GM12875 (cell line): ENCODE results near the gene NSD1.

Source experiments
- H3K4me3 ChIP-seq: one replicate; pipeline ENCODE4 v1.5.1; 2011; ENCODE audit warnings: low read depth, low read length, control low read depth
- TF ChIP-seq, protein P1 (sequence below): IDR thresholded peaks from 2 replicates; pipeline ENCODE4 v1.5.1; 2011; ENCODE audit warnings: low read depth, mild to moderate bottlenecking, control low read depth, inconsistent platforms, low read length, moderate library complexity, borderline replicate concordance; ENCODE audit not compliant: insufficient read depth

Gene NSD1

DNA sequence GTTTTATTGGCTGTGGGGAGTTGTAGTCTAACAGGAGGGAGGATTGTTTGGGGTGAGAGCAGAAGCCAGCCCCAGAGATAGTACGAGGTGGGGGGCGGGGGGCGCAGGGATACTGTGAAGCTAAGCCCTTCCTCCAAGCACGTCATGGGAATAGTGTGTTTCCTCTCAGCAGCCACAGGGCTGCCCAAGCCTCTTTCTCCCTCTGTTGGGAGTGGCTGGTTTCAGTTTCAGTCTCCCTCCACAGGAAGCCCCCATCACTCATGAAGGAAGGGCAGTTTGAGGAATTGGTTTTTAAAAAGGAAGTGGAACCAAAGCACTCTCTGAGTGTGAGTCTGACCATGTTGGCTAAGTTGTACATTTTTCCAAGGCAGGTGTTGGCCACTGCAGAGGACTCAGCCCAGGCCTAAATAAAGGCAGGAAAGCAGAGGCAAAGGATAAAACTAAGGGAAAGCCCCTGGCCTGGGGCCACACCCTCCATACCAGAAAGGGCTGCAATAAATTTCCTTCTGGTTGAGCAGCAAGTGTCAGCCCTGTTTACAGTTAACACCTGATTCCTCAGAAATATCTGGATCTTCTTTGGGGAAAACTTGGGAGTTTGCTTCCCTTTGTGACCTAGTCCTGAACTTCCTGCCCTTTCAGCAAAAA lies 166.8 kb downstream of the NSD1 start:
- TF ChIP-seq, protein P1, sequence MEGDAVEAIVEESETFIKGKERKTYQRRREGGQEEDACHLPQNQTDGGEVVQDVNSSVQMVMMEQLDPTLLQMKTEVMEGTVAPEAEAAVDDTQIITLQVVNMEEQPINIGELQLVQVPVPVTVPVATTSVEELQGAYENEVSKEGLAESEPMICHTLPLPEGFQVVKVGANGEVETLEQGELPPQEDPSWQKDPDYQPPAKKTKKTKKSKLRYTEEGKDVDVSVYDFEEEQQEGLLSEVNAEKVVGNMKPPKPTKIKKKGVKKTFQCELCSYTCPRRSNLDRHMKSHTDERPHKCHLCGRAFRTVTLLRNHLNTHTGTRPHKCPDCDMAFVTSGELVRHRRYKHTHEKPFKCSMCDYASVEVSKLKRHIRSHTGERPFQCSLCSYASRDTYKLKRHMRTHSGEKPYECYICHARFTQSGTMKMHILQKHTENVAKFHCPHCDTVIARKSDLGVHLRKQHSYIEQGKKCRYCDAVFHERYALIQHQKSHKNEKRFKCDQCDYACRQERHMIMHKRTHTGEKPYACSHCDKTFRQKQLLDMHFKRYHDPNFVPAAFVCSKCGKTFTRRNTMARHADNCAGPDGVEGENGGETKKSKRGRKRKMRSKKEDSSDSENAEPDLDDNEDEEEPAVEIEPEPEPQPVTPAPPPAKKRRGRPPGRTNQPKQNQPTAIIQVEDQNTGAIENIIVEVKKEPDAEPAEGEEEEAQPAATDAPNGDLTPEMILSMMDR = no peak
- peak overlapping the region; percentile 8 for H3K4me3 ChIP-seq

DNA sequence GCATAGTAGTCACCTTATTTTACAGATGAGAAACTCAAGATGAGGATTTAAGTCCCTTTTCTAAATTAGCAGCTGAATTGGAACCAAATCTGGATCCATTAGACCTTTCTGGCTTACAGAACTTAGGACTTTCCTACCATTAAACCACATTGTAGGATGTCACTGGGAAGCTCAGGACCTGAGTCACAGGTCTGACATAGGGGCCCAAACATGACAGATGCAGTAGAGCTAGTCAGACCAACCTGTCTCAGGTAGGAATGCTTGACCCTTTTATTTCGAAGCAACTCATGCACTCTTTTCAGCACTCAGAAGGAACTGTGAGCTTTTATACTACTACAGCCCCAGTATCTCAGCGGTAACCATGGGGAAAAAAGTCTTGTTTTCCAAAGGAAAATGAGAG lies 167.4 kb downstream of the NSD1 start:
- H3K4me3 ChIP-seq = no peak overlapping the region
- TF ChIP-seq, protein P1 = no peak

DNA sequence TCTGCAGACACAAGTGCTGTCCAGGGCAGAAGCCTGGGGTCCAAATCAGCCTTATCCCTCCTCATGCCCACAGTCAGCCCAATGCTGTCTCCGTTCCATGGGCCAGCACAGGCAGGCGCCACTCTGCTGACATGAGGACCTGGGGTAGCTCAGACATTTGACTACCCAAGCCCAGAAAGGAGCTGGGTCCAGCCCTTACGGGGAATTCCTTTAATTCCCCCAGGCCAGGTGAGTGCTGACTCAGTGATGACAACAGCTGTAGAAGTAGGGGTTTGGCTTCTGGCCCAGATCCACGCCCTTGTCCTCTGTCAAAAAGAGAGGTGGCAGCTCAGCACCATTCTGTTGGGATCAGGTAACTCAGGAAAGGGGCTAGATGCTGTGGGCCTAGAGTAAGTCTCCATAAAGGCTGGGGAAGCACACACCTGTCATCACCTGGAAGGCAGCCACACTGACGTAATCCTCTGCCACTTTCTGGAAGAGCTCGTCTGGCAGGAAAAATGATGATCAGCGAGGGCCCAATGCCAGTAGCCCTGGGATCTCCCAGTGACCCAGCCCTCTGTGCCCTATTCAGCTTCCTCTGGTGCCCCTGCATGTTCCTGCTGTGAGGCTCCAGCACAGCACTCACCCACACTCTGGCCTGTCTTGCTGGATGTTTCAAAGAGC lies 168.1 kb downstream of the NSD1 start:
- no peak overlapping the region for H3K4me3 ChIP-seq
- TF ChIP-seq, protein P1 = no peak

DNA sequence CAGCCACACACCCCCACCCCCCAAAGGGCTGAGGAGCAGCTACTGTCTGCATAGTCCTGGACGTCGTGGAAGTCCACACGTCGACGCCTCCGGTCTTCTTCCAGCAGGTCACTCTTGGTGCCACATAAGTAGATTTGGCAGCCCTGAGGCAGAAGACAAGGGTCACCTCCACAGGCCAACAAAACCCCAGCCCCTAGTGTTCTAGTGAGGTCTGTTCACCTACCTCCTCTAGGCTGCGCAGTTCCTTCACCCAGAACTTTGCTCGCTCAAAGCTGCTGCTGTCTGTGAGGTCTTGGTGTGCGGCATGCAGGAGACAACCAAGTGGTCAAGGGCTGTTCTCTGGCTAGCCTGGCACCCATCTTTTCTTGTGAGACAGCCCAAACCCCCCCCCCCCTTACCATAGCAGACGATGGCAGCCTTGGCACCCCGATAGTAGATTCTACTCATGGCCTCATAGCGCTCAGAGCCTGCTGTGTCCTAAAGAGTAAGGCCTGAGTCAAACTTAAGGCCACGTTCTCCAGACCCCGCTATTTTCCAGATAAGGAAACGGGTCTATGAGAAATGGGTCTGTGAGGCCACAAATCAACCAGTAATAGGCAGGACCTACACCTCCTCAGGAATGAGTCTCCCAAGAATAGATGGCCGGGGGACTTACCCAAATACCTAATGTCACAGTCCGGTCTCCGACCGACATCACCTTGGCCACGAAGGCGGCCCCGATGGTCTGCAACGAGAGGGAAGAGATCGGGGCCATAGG lies 169.0 kb downstream of the NSD1 start:
- TF ChIP-seq, protein P1 = 0 out of 2 replicates have a peak, but pooled peaks have one; percentile 19
- H3K4me3 ChIP-seq = peak overlapping the region; percentile 78

DNA sequence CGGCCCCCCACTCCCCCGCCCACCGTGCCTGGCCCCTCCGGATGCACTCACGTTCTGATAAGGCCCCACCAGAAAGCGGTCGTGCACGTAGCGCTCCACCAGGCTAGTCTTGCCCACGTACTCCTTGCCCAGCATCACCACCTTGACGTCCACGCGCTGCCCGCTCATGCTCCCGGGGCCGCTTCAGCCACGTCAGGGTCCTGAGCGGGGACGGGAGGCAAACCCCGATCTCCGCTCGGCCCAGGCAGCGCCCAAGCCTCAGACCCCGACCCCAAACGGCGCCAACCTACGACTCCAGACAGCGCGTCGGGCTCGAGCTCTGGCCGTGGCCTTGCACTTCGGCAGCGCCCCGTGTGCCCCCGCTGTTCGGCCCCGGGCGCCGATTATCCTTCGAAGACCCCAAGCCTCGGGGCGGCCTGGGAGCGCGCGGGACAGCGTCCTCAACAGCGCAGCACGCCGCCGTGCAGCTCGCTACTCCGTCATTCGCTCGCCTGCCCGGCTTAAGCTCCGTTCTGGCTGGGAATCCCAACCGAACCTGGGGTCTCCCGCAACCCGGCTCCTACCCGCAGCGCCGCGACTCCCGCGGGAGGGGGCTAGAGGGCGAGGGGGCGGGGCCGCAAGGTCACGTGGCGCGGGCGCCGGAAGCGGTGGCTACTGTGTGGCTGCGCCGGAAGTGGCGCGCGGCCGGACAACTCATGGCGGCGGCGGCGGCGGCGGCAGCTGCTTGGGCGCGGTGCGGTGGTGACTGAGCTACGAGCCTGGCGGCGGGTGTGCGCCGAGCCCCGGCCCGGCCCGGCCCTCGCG lies 169.8 kb downstream of the NSD1 start, which contains the start of the genes PRELID1 and RAB24:
Gene PRELID1, plus strand, starts transcription at position 679 of the 804 bp plus-strand sequence. CDS start 187 bp downstream, outside the sequence.
Gene RAB24, minus strand, starts transcription at position 599 of the 804 bp plus-strand sequence. Its CDS starts 431 bp downstream, at position 168.
- TF ChIP-seq, protein P1 = peak; percentile 42
- peak within 1 kb of the TSS; percentile 78 for H3K4me3 ChIP-seq

DNA sequence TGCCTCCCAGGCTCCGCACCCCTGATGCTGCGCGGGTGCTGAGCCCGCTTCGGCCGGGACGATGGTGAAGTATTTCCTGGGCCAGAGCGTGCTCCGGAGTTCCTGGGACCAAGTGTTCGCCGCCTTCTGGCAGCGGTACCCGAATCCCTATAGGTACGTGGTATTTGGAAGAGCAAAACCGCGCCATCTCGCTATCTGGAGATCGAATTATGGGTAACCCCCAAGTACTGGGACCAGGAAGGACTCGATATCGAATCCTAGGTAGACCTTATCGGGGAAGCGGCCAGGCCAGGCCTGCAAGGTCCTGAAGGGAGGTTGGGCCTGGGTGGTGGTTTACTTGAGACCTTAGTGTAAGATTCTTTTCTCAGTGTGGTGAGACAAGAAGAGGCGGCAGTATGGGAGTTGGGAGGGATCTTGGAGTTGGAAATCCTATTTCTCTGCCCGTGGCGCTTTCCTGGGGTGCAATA lies 170.4 kb downstream of the NSD1 start:
- H3K4me3 ChIP-seq = peak overlapping the region; percentile 78
- TF ChIP-seq, protein P1 = no peak
